GM12892 (cell line): ENCODE results near the gene RNF213.

Experiments used
- POLR2A ChIP-seq: IDR thresholded peaks from 2 replicates; pipeline ENCODE4 v1.6.1; 2011; ENCODE audit warnings: low read depth, low read length, control low read depth
- POLR2AphosphoS5 ChIP-seq: IDR thresholded peaks from 2 replicates; pipeline ENCODE4 v1.6.1; 2011; ENCODE audit warnings: low read depth, low read length, control low read depth
- TAF1 ChIP-seq: IDR thresholded peaks from 2 replicates; pipeline ENCODE4 v1.6.1; 2011; ENCODE audit warnings: low read depth, mild to moderate bottlenecking, control low read depth, low read length, borderline replicate concordance

GRCh38 chr17:80372456-80372855 is 111.8 kb downstream of the RNF213 start:
- no peak for TF ChIP-seq POLR2AphosphoS5
- no peak for TF ChIP-seq POLR2A
- TF ChIP-seq TAF1 = no peak
